Colonic mucosa (tissue), 4 donors: ENCODE measurements around the gene NRG3. TPM values are rescaled to one million over a fixed set of nuclear protein-coding genes. Genes with fewer than 3 reads are reported as not detected.

Source experiments
- DNase-seq: peaks from one replicate; pipeline ENCODE4 v3.0.0-alpha.2; 2020
- H3K27ac ChIP-seq: fragments of 200-600 bp; one replicate; pipeline ENCODE4 v1.8.0; 2021
- H3K27me3 ChIP-seq: fragments of 200-600 bp; one replicate; pipeline ENCODE4 v1.8.0; 2021
- H3K36me3 ChIP-seq: fragments of 200-600 bp; one replicate; pipeline ENCODE4 v1.8.0; 2021
- H3K4me1 ChIP-seq: fragments of 200-600 bp; one replicate; pipeline ENCODE4 v1.8.0; 2021; ENCODE audit warnings: mild to moderate bottlenecking
- H3K4me3 ChIP-seq: fragments of 200-600 bp; one replicate; pipeline ENCODE4 v1.8.0; 2021
- H3K9ac ChIP-seq, 2 donors: one replicate each; pipeline ENCODE4 v1.7.0; 2013; ENCODE audit warnings: control low read depth in 2 of 2, low read depth in 2 of 2, low read length in 2 of 2
- H3K9me3 ChIP-seq: fragments of 200-600 bp; one replicate; pipeline ENCODE4 v1.8.0; 2021
- CTCF ChIP-seq: fragments of 200-600 bp; IDR thresholded peaks from one replicate; pipeline ENCODE4 v1.8.0; 2022; ENCODE audit warnings: antibody characterized with exemption, mild to moderate bottlenecking
- intact Hi-C: fragments of 100-400 bp; cut with DNase I; formaldehyde crosslinking; loops from one replicate; pipeline ENCODE4 v1.14.1; 2022
- total RNA-seq, 2 donors: library from RNA; stranded (reverse); fragmentation: NEBNext Ultra II Directional in 1 of 2; extraction: Animal tissue kit (Norgen Biotek cat#: 25700) in 1 of 2; gene quantifications; one replicate each; pipeline ENCODE4 v1.2.1, GENCODE V29; 2021
- donor health status: healthy.
- donor health status: DM: no; HTN: no; CAD: no.
- donor health status: DM: no; HTN: no; CAD: no.

The NRG3 gene
- total RNA-seq, 2 donors from 2014 or later = 0.24 TPM; not detected in 1

- H3K9me3 ChIP-seq = no peaks in the 10 kb centered on the region
- H3K9ac ChIP-seq = no peak overlapping the region
- DNase-seq = no peak
- no peak overlapping the region for H3K4me3 ChIP-seq
- no peak overlapping the region for H3K27ac ChIP-seq
- no peak for TF ChIP-seq CTCF
- no peaks in the 10 kb centered on the region for H3K27me3 ChIP-seq
- intact Hi-C loops = no loop called here
- no peaks in the 10 kb centered on the region for H3K36me3 ChIP-seq
- H3K4me1 ChIP-seq = no peaks in the 10 kb centered on the region
Measured at GRCh38 chr10:82236084-82236731, 361.2 kb downstream of the NRG3 start.

DNA sequence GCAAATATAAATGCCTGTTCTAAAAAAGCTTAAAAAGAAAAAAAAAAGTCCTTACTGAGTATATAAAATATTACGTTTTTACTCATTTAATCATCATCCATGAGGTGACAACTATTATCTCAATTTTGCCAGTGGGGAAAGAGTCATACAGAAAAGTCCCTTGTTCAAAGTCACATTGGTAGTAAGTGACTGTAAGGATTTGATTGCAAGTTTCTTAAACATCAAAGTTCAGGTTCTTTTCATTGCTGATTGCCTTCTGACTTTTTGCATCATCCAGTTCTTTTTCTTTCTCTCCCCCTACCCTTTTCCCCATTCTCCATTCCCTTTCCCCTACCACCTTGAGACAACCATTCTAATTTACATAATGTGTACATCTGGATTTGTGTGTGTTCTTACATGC lies 363.3 kb downstream of the NRG3 start:
- Histone ChIP-seq H3K9me3 (no peaks in the 10 kb centered on the region), H3K27me3 (no peaks in the 10 kb centered on the region), H3K4me1 (no peaks in the 10 kb centered on the region), H3K9ac (no peak overlapping the region), H3K36me3 (no peaks in the 10 kb centered on the region), H3K27ac (no peak overlapping the region), H3K4me3 (no peak overlapping the region)
- intact Hi-C loops = no loop called here
- no peak for TF ChIP-seq CTCF
- no peak for DNase-seq

GRCh38 chr10:82240408-82240807 lies 365.4 kb downstream of the NRG3 start:
- H3K27me3 ChIP-seq = no peaks in the 10 kb centered on the region
- H3K27ac ChIP-seq = no peak overlapping the region
- H3K4me3 ChIP-seq = no peak overlapping the region
- H3K4me1 ChIP-seq = no peaks in the 10 kb centered on the region
- no peak for TF ChIP-seq CTCF
- DNase-seq = no peak
- H3K9ac ChIP-seq = no peak overlapping the region
- no peaks in the 10 kb centered on the region for H3K36me3 ChIP-seq
- intact Hi-C loops = no loop called here
- no peaks in the 10 kb centered on the region for H3K9me3 ChIP-seq

GRCh38 chr10:82242778-82243177 lies 367.8 kb downstream of the NRG3 start:
- Histone ChIP-seq H3K4me1 (no peaks in the 10 kb centered on the region), H3K27ac (no peak overlapping the region), H3K9ac (no peak overlapping the region), H3K36me3 (no peaks in the 10 kb centered on the region), H3K4me3 (no peak overlapping the region), H3K27me3 (no peaks in the 10 kb centered on the region), H3K9me3 (no peaks in the 10 kb centered on the region)
- intact Hi-C loops = no loop called here
- TF ChIP-seq CTCF = no peak
- DNase-seq = peak; percentile 21

GRCh38 chr10:82245157-82245556 lies 370.2 kb downstream of the NRG3 start:
- no peak for TF ChIP-seq CTCF
- Histone ChIP-seq H3K27ac (no peak overlapping the region), H3K36me3 (no peaks in the 10 kb centered on the region), H3K27me3 (no peaks in the 10 kb centered on the region), H3K9ac (no peak overlapping the region), H3K4me3 (no peak overlapping the region), H3K9me3 (no peaks in the 10 kb centered on the region), H3K4me1 (no peaks in the 10 kb centered on the region)
- DNase-seq = no peak
- intact Hi-C loops = no loop called here
